ENCODE data around the gene SLC35A1.

DNA sequence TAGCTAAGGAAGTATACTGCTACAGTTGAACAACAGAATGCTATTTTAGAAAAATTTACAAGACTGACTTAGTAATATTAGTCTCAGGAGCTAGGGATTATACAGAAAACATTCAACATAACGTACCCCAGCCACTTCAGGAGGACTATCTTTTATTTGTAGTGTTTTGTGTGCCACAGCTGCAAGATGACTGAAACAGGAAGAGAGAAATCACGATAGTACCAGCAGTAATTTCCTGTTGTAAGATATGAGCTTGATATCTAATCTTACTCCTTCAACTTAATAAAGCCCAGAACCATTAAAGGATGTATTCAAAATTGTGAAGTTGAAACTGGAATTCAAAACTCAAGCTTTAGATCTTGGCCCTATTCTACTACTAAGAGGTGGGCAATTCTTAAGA lies 42.1 kb downstream of the SLC35A1 start:
- TF ChIP-seq POLR2AphosphoS5 (IDR thresholded peaks at IDR 0.05) (no peak), CTCF (IDR thresholded peaks at IDR 0.05) (no peak)
